ENCODE measurements around the gene KNSTRN. TPM values are rescaled to one million over a fixed set of nuclear protein-coding genes. Genes with fewer than 3 reads are reported as not detected.

KNSTRN gene
- total RNA-seq, 1 donor from 2014 or later: 26.0 TPM

DNA sequence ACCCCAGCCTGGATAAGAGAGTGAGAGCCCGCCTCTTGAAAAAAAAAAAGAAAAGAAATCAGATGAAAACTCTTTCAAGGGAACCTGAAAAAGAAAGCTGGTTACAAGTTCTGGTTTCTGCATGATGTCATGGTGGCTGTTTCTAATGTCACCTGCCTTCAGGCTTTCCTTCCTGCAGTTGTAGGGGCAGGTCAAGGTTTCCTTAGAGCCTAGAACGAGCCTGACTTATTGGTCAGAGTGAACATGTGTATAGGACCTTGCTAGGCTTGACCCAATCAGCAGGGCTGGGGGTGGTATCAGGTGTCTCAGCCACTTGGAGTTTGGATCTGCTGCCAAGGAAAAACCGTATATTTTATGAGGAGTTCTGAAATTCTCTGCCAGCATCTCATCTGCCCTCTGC is 26.8 kb downstream of the KNSTRN start:
- H3K27ac Mint-ChIP-seq (ENCODE audit: unreplicated experiment): no peak overlapping the region
- peaks cover 26% of the 10 kb centered on the region for H3K4me1 Mint-ChIP-seq (ENCODE audit: unreplicated experiment)
- TF ChIP-seq, protein P1, sequence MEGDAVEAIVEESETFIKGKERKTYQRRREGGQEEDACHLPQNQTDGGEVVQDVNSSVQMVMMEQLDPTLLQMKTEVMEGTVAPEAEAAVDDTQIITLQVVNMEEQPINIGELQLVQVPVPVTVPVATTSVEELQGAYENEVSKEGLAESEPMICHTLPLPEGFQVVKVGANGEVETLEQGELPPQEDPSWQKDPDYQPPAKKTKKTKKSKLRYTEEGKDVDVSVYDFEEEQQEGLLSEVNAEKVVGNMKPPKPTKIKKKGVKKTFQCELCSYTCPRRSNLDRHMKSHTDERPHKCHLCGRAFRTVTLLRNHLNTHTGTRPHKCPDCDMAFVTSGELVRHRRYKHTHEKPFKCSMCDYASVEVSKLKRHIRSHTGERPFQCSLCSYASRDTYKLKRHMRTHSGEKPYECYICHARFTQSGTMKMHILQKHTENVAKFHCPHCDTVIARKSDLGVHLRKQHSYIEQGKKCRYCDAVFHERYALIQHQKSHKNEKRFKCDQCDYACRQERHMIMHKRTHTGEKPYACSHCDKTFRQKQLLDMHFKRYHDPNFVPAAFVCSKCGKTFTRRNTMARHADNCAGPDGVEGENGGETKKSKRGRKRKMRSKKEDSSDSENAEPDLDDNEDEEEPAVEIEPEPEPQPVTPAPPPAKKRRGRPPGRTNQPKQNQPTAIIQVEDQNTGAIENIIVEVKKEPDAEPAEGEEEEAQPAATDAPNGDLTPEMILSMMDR (IDR thresholded peaks at IDR 0.05; ENCODE audit: unreplicated experiment): no peak
- no peaks in the 10 kb centered on the region for H3K9me3 Mint-ChIP-seq (ENCODE audit: unreplicated experiment)
- H3K36me3 Mint-ChIP-seq (ENCODE audit: low read depth, unreplicated experiment): peaks cover 44% of the 10 kb centered on the region
- H3K27me3 Mint-ChIP-seq (ENCODE audit: unreplicated experiment): peaks cover 18% of the 10 kb centered on the region
- no peak overlapping the region for H3K4me3 Mint-ChIP-seq (ENCODE audit: unreplicated experiment)
- DNase-seq (ENCODE audit: low spot score): no peak

DNA sequence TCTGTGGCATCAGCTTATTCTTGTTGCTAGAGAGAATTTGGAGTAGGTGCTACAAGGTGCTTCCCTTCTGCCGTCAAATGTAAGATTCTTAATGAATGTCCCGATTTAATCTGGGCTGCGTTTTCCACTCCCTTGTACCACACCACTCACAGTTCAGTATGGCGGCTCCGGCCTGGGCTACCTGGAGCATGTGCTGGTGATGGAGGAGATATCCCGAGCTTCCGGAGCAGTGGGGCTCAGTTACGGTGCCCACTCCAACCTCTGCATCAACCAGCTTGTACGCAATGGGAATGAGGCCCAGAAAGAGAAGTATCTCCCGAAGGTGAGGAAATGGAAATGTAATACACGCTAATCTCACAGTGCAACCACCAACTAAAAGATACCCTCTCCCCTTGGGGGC is 28.0 kb downstream of the KNSTRN start:
- H3K36me3 Mint-ChIP-seq (ENCODE audit: low read depth, unreplicated experiment): peaks cover 50% of the 10 kb centered on the region
- no peaks in the 10 kb centered on the region for H3K9me3 Mint-ChIP-seq (ENCODE audit: unreplicated experiment)
- H3K4me1 Mint-ChIP-seq (ENCODE audit: unreplicated experiment): peaks cover 19% of the 10 kb centered on the region
- peaks cover 17% of the 10 kb centered on the region for H3K27me3 Mint-ChIP-seq (ENCODE audit: unreplicated experiment)
- H3K4me3 Mint-ChIP-seq (ENCODE audit: unreplicated experiment): no peak overlapping the region
- no peak for DNase-seq (ENCODE audit: low spot score)
- peak overlapping the region; percentile 54 for H3K27ac Mint-ChIP-seq (ENCODE audit: unreplicated experiment)
- TF ChIP-seq, protein P1 (IDR thresholded peaks at IDR 0.05; ENCODE audit: unreplicated experiment): no peak

DNA sequence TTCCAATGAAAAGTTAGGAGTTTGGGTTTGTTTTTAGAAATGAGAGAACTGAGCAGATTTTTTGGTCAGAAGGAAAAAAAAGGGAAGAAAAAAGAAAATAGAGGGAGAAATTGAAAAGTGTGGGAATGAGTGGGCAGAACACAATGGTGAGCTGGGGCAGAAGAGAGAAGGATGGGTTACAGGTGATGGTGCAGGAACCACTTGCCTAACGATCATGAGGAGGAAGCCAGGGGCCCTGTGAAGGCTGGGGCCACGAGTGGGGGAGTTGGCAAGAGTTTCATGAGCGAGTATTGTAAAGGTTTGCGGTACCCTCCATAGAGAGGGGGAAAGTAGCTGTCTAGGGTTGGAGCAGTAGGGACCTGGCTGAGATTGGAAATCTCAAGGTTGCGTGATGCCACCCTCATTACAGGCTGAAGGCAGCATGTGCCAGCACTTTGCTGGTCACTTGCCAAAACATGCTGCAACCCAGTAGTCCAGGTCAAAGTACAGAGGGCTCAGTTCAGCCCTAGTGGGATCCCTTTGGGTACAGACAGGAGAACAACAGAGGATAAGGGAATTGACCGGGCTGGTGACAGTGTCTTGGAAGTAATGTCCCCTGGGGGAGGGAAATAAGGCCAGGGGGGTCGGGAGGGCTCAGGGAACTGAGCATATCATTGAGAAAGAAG is 29.7 kb downstream of the KNSTRN start:
- Mint-ChIP-seq H3K27ac (ENCODE audit: unreplicated experiment) (no peak overlapping the region), H3K9me3 (ENCODE audit: unreplicated experiment) (no peaks in the 10 kb centered on the region), H3K36me3 (ENCODE audit: low read depth, unreplicated experiment) (peaks cover 51% of the 10 kb centered on the region), H3K4me3 (ENCODE audit: unreplicated experiment) (peak overlapping the region; percentile 21), H3K27me3 (ENCODE audit: unreplicated experiment) (peaks cover 13% of the 10 kb centered on the region), H3K4me1 (ENCODE audit: unreplicated experiment) (peaks cover 11% of the 10 kb centered on the region)
- DNase-seq (ENCODE audit: low spot score): no peak
- TF ChIP-seq, protein P1 (IDR thresholded peaks at IDR 0.05; ENCODE audit: unreplicated experiment): no peak

DNA sequence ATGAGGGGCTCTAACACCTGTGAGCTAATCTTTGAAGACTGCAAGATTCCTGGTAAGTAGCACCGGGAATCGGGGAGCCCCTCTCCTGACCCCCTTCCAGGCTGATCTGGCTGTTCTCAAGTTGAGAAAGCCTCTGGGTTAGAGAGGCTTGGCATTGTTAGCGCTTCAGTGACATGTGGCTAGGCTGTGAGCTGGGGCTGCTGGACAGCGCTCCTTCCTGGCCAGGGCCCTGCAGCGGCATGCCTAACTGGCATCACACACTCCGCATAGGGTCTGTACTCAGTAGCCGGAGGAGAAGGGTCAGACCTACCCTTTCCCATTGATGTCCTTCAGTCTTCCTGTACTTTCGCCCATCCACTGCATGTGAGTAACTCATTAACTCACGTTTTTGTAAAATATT is 30.5 kb downstream of the KNSTRN start:
- TF ChIP-seq, protein P1 (IDR thresholded peaks at IDR 0.05; ENCODE audit: unreplicated experiment): no peak
- Mint-ChIP-seq H3K4me1 (ENCODE audit: unreplicated experiment) (peaks cover 5% of the 10 kb centered on the region), H3K36me3 (ENCODE audit: low read depth, unreplicated experiment) (peaks cover 47% of the 10 kb centered on the region), H3K27me3 (ENCODE audit: unreplicated experiment) (peaks cover 13% of the 10 kb centered on the region), H3K4me3 (ENCODE audit: unreplicated experiment) (peak overlapping the region; percentile 62), H3K9me3 (ENCODE audit: unreplicated experiment) (no peaks in the 10 kb centered on the region), H3K27ac (ENCODE audit: unreplicated experiment) (no peak overlapping the region)
- no peak for DNase-seq (ENCODE audit: low spot score)

DNA sequence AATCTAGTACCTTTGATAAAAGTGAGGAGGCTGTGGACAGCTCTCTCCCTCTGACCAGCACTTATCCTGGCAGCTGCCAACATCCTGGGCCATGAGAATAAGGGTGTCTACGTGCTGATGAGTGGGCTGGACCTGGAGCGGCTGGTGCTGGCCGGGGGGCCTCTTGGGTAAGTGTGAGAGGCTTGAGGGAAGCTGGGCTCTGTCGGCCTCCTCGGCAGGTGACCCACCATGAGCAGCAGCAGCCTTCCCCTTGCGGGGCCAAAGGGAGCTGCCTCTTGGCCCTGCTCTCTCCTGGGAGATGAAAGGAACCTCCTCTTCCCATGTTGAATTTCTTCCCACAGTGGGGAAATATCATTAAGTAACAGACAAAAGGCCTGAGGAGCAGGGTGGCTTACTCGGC is 32.3 kb downstream of the KNSTRN start:
- Mint-ChIP-seq H3K4me1 (ENCODE audit: unreplicated experiment) (peaks cover 5% of the 10 kb centered on the region), H3K9me3 (ENCODE audit: unreplicated experiment) (no peaks in the 10 kb centered on the region), H3K27me3 (ENCODE audit: unreplicated experiment) (peaks cover 13% of the 10 kb centered on the region), H3K4me3 (ENCODE audit: unreplicated experiment) (no peak overlapping the region), H3K27ac (ENCODE audit: unreplicated experiment) (no peak overlapping the region), H3K36me3 (ENCODE audit: low read depth, unreplicated experiment) (peaks cover 45% of the 10 kb centered on the region)
- TF ChIP-seq, protein P1 (IDR thresholded peaks at IDR 0.05; ENCODE audit: unreplicated experiment): no peak
- DNase-seq (ENCODE audit: low spot score): no peak
